K562 (cell line): ENCODE results near the gene PLXND1. TPM values are rescaled to one million over a fixed set of nuclear protein-coding genes. Genes with fewer than 3 reads are reported as not detected.

ENCODE experiments used
- CXXC5 ChIP-seq: fragments of 250-450 bp; sonication (Bioruptor Pico); IDR thresholded peaks from 2 replicates; pipeline ENCODE4 v1.8.0; 2022; ENCODE audit warnings: inconsistent platforms, mild to moderate bottlenecking, moderate library complexity
- EGR1 ChIP-seq: fragments of 450-650 bp; conservative IDR thresholded peaks from 2 replicates; pipeline ENCODE4 v1.6.1; 2017; ENCODE audit warnings: mild to moderate bottlenecking
- EP400 ChIP-seq: fragments of 450-650 bp; IDR thresholded peaks from 2 replicates; pipeline ENCODE4 v1.6.1; 2017; ENCODE audit warnings: antibody characterized with exemption, mild to moderate bottlenecking, moderate library complexity
- HBP1 ChIP-seq: fragments of 450-650 bp; formaldehyde crosslinking; IDR thresholded peaks from 2 replicates; pipeline ENCODE4 v1.4.0; 2022; ENCODE audit warnings: missing genetic modification characterization
- ILK ChIP-seq: fragments of 450-650 bp; IDR thresholded peaks from 2 replicates; pipeline ENCODE4 v1.6.1; 2016; ENCODE audit warnings: missing genetic modification characterization, low read depth, mild to moderate bottlenecking, missing compliant biosample characterization, moderate library complexity, borderline replicate concordance
- POLR2B ChIP-seq: fragments of 450-650 bp; IDR thresholded peaks from 2 replicates; pipeline ENCODE4 v1.6.1; 2018; ENCODE audit warnings: low read depth; ENCODE audit not compliant: partially characterized antibody
- PTTG1 ChIP-seq: fragments of 450-650 bp; IDR thresholded peaks from 2 replicates; pipeline ENCODE4 v1.6.1; 2016; ENCODE audit warnings: low read depth, mild to moderate bottlenecking, missing genetic modification characterization, missing compliant biosample characterization
- TRIM24 ChIP-seq, 2 experiments: fragments of 450-650 bp; IDR thresholded peaks; 2 replicates each; pipeline ENCODE4 v1.6.1; 2016
- ZSCAN29 ChIP-seq: fragments of 450-650 bp; IDR thresholded peaks from 2 replicates; pipeline ENCODE4 v1.6.1; 2017
- polyA plus RNA-seq, 8 experiments: library from polyadenylated mRNA; depleted of rRNA in 4 of 8; stranded (reverse) in 5 of 8; unstranded in 3 of 8; fragments of >200 nt; fragmentation: Nextera tagmentation in 2 of 8; fragmentation: Illumina TruSeq in 1 of 8; extraction: Ambion mirVana in 2 of 8; extraction: Trizol in 1 of 8; gene quantifications; 2 replicates each; pipeline versions ENCODE4 v1.2.1 to v1.2.3, GENCODE V29; 2011 to 2014; ENCODE audit warnings: inconsistent platforms in 1 of 8, missing spikeins in 1 of 8
- total RNA-seq, 7 experiments: library from RNA; depleted of rRNA in 6 of 7; stranded (reverse); fragments of >200 nt in 6 of 7; fragmentation: Illumina TruSeq in 2 of 7; extraction: Trizol in 2 of 7; gene quantifications; 2 replicates each; pipeline versions ENCODE4 v1.2.1 to v1.2.3, GENCODE V29; 2011 to 2021; ENCODE audit warnings: low replicate concordance in 1 of 7
- TF ChIP-seq, protein P1 (sequence below): fragments of 450-650 bp; IDR thresholded peaks from 2 replicates; pipeline ENCODE4 v1.6.1; 2016; ENCODE audit warnings: mild to moderate bottlenecking
- TF ChIP-seq, protein P2 (sequence below), 2 experiments: fragments of 450-650 bp; conservative IDR thresholded peaks; 2 replicates each; pipeline ENCODE4 v1.6.1; 2017; ENCODE audit warnings: mild to moderate bottlenecking in 2 of 2, moderate library complexity in 2 of 2
- TF ChIP-seq, protein P3 (sequence below), 2 experiments: fragments of 450-650 bp in 1 of 2; sonication (generic) in 1 of 2; formaldehyde crosslinking in 1 of 2; IDR thresholded peaks; 2 replicates each; pipeline versions ENCODE4 v1.7.1 to v1.9.0; 2016 to 2022; ENCODE audit warnings: inconsistent platforms in 1 of 2, mild to moderate bottlenecking in 1 of 2, missing genetic modification reagents in 1 of 2

The PLXND1 gene
- total and polyA plus RNA-seq, 9 of the 15 experiments (the other 6 are each of a cell fraction or from before 2014, with no cell fraction given): 0.34 to 28.8 (median 14.0) TPM

GRCh38 chr3:129606636-129607390 is at the start of gene PLXND1 (continued):
- TF ChIP-seq, protein P1, sequence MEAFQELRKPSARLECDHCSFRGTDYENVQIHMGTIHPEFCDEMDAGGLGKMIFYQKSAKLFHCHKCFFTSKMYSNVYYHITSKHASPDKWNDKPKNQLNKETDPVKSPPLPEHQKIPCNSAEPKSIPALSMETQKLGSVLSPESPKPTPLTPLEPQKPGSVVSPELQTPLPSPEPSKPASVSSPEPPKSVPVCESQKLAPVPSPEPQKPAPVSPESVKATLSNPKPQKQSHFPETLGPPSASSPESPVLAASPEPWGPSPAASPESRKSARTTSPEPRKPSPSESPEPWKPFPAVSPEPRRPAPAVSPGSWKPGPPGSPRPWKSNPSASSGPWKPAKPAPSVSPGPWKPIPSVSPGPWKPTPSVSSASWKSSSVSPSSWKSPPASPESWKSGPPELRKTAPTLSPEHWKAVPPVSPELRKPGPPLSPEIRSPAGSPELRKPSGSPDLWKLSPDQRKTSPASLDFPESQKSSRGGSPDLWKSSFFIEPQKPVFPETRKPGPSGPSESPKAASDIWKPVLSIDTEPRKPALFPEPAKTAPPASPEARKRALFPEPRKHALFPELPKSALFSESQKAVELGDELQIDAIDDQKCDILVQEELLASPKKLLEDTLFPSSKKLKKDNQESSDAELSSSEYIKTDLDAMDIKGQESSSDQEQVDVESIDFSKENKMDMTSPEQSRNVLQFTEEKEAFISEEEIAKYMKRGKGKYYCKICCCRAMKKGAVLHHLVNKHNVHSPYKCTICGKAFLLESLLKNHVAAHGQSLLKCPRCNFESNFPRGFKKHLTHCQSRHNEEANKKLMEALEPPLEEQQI: no peak
- TF ChIP-seq ZSCAN29 (peak; percentile 30; the same call in 1 of the 2 replicates), CXXC5 (peak; percentile 35), PTTG1 (no peak), HBP1 (0 out of 2 replicates have a peak, but pooled peaks have one; percentile 9), TRIM24 (IDR thresholded peaks at IDR 0.05) (peak in 1 of 2 experiments; percentile 39; a peak in 1 of 4 replicates), EGR1 (peak; percentile 56), EP400 (no peak), POLR2B (peak; percentile 29), ILK (tag) (no peak)
- TF ChIP-seq, protein P2, sequence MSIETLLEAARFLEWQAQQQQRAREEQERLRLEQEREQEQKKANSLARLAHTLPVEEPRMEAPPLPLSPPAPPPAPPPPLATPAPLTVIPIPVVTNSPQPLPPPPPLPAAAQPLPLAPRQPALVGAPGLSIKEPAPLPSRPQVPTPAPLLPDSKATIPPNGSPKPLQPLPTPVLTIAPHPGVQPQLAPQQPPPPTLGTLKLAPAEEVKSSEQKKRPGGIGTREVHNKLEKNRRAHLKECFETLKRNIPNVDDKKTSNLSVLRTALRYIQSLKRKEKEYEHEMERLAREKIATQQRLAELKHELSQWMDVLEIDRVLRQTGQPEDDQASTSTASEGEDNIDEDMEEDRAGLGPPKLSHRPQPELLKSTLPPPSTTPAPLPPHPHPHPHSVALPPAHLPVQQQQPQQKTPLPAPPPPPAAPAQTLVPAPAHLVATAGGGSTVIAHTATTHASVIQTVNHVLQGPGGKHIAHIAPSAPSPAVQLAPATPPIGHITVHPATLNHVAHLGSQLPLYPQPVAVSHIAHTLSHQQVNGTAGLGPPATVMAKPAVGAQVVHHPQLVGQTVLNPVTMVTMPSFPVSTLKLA (conservative IDR thresholded peaks at IDR 0.05): 0 out of 4 replicates have a peak, but pooled peaks of 1 of the 2 experiments have one; percentile 20
- TF ChIP-seq, protein P3, sequence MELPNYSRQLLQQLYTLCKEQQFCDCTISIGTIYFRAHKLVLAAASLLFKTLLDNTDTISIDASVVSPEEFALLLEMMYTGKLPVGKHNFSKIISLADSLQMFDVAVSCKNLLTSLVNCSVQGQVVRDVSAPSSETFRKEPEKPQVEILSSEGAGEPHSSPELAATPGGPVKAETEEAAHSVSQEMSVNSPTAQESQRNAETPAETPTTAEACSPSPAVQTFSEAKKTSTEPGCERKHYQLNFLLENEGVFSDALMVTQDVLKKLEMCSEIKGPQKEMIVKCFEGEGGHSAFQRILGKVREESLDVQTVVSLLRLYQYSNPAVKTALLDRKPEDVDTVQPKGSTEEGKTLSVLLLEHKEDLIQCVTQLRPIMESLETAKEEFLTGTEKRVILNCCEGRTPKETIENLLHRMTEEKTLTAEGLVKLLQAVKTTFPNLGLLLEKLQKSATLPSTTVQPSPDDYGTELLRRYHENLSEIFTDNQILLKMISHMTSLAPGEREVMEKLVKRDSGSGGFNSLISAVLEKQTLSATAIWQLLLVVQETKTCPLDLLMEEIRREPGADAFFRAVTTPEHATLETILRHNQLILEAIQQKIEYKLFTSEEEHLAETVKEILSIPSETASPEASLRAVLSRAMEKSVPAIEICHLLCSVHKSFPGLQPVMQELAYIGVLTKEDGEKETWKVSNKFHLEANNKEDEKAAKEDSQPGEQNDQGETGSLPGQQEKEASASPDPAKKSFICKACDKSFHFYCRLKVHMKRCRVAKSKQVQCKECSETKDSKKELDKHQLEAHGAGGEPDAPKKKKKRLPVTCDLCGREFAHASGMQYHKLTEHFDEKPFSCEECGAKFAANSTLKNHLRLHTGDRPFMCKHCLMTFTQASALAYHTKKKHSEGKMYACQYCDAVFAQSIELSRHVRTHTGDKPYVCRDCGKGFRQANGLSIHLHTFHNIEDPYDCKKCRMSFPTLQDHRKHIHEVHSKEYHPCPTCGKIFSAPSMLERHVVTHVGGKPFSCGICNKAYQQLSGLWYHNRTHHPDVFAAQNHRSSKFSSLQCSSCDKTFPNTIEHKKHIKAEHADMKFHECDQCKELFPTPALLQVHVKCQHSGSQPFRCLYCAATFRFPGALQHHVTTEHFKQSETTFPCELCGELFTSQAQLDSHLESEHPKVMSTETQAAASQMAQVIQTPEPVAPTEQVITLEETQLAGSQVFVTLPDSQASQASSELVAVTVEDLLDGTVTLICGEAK (IDR thresholded peaks at IDR 0.05): 0 out of 2 replicates have a peak, but pooled peaks have one; percentile 33
- TF ChIP-seq, protein P3 (CRISPR knock-in tag; IDR thresholded peaks at IDR 0.05): no peak
